Activated T-helper 1 cell treated with anti-CD3 and anti-CD28 coated beads, Interleukin-12 subunit alpha, Interleukin-12 subunit beta, Interleukin-2, Interleukin-4 antibody, amounts not matched to agents 30 ng/mL and 10 ng/mL and 1 ng/mL, durations not matched to agents 14 hours and 24 hours and 36 hours (primary cell): Measurements from ENCODE around the gene DOCK7. TPM values are rescaled to one million over a fixed set of nuclear protein-coding genes. Genes with fewer than 3 reads are reported as not detected.

Experiments used
- DNase-seq: peaks from one replicate; pipeline ENCODE4 v3.0.0; 2021; ENCODE audit warnings: low spot score
- H3K27ac Mint-ChIP-seq: one replicate; pipeline ENCODE4 v1.8.0; 2021; ENCODE audit warnings: mild to moderate bottlenecking, mixed read lengths
- H3K27me3 Mint-ChIP-seq: one replicate; pipeline ENCODE4 v1.8.0; 2022; ENCODE audit warnings: mild to moderate bottlenecking, moderate library complexity, mixed read lengths; ENCODE audit not compliant: insufficient read depth
- H3K36me3 Mint-ChIP-seq: one replicate; pipeline ENCODE4 v1.8.0; 2021; ENCODE audit warnings: low read depth, mixed read lengths
- H3K4me1 Mint-ChIP-seq: one replicate; pipeline ENCODE4 v1.8.0; 2021; ENCODE audit warnings: low read depth, mixed read lengths
- H3K4me3 Mint-ChIP-seq: one replicate; pipeline ENCODE4 v1.8.0; 2021; ENCODE audit warnings: mild to moderate bottlenecking, moderate library complexity, mixed read lengths
- H3K9me3 Mint-ChIP-seq: one replicate; pipeline ENCODE4 v1.8.0; 2021; ENCODE audit warnings: mixed read lengths
- intact Hi-C: fragments of 100-400 bp; cut with micrococcal nuclease; formaldehyde crosslinking; loops from one replicate; pipeline ENCODE4 v1.15.1; 2024
- total RNA-seq: library from RNA; stranded (reverse); gene quantifications from 2 replicates; pipeline ENCODE4 v1.2.3, GENCODE V29; 2022

DOCK7 gene
- total RNA-seq, 1 donor from 2014 or later: 13.4 TPM

DNA sequence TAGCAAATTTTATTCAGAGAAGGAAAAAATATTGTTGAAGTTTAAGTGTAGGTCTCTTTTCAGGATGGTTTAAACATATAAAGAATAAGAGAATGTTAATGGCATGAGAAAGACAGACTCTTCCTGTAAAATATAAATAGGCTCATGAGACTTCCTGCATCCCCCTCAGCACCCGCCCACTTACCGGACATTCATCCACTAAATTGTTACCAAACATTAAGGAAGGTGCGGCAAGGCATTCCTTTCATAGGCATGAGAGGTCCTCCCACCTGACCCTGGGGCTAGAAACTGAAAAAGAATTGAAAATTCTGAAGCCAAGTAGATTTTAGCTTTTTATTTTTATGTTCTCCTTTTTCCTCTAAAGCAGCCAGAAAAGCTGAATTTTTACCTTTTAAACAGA is 261.9 kb downstream of the DOCK7 start:
- Mint-ChIP-seq H3K4me3 (no peak overlapping the region), H3K9me3 (no peaks in the 10 kb centered on the region), H3K27ac (no peak overlapping the region), H3K4me1 (no peaks in the 10 kb centered on the region), H3K36me3 (no peaks in the 10 kb centered on the region), H3K27me3 (peaks cover 7% of the 10 kb centered on the region)
- no peak for DNase-seq
- intact Hi-C loops: no loop called here

DNA sequence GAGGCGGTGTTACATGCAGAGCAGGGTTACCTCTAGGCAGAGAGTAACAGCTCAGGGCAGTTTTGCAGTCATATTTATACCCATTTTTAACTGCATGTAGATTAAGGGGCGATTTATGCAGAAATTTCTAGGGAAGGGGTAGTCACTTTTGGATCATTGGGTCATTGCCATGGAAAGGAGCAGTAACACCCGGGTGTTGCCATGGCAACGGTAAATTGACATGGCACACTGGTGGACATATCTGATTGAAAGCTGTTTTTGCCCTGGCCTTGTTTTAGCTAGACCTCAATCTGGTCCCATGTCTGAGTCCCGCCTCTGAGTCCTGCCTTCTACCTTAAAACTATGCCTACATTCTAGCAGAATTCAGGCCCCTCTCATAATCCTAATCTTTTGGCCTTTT is 263.1 kb downstream of the DOCK7 start:
- intact Hi-C loops: no loop called here
- H3K4me3 Mint-ChIP-seq: no peak overlapping the region
- no peak overlapping the region for H3K27ac Mint-ChIP-seq
- no peaks in the 10 kb centered on the region for H3K9me3 Mint-ChIP-seq
- H3K4me1 Mint-ChIP-seq: no peaks in the 10 kb centered on the region
- H3K27me3 Mint-ChIP-seq: peaks cover 5% of the 10 kb centered on the region
- no peak for DNase-seq
- H3K36me3 Mint-ChIP-seq: no peaks in the 10 kb centered on the region

DNA sequence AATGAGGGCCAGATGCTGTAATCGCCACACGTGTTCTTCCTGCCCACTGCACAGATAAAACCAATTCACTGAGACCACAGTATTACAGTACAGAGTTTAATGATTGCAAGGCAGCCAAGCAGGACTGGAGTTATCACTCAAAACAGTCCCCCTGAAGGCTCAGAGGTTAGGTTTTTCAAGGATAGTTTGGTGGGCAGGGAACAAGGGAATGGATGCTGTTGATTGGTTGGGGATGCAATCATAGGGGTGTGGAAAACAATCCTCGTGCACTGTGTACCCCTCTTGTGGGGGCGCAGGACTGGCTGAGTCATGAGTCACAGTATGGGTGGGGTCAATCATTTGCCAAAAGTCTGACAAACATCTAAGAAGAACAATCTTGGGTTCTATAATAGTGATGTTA is 263.8 kb downstream of the DOCK7 start:
- no peaks in the 10 kb centered on the region for H3K9me3 Mint-ChIP-seq
- no peaks in the 10 kb centered on the region for H3K4me1 Mint-ChIP-seq
- H3K36me3 Mint-ChIP-seq: no peaks in the 10 kb centered on the region
- H3K27me3 Mint-ChIP-seq: peaks cover 5% of the 10 kb centered on the region
- no peak for DNase-seq
- H3K27ac Mint-ChIP-seq: no peak overlapping the region
- intact Hi-C loops: no loop called here
- no peak overlapping the region for H3K4me3 Mint-ChIP-seq

GRCh38 chr1:62423580-62424242 is 264.5 kb downstream of the DOCK7 start:
- H3K36me3 Mint-ChIP-seq: no peaks in the 10 kb centered on the region
- intact Hi-C loops: no loop called here
- H3K9me3 Mint-ChIP-seq: no peaks in the 10 kb centered on the region
- no peaks in the 10 kb centered on the region for H3K4me1 Mint-ChIP-seq
- H3K4me3 Mint-ChIP-seq: no peak overlapping the region
- peaks cover 5% of the 10 kb centered on the region for H3K27me3 Mint-ChIP-seq
- H3K27ac Mint-ChIP-seq: no peak overlapping the region
- DNase-seq: no peak

DNA sequence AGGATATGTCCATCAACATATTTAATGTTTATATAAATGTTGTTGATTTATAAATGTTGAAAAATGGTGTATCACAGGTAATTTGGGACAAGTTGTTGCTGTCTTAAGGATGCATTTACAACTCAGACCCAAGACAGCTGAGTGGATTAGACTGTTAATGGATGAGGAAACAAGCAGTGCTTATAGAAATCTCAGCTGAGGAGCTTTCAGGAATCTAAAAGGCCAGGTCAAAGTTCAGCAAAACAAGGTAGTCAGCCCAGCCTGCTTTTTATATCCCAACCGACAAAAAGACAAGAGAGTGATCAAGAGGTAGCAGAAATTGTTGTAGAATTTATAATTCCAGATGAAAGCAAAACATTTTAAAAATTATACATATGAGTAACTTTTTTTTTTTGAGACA is 268.0 kb downstream of the DOCK7 start:
- Mint-ChIP-seq H3K27me3 (peaks cover 13% of the 10 kb centered on the region), H3K9me3 (no peaks in the 10 kb centered on the region), H3K36me3 (no peaks in the 10 kb centered on the region), H3K27ac (no peak overlapping the region), H3K4me1 (no peaks in the 10 kb centered on the region), H3K4me3 (no peak overlapping the region)
- intact Hi-C loops: no loop called here
- DNase-seq: no peak

DNA sequence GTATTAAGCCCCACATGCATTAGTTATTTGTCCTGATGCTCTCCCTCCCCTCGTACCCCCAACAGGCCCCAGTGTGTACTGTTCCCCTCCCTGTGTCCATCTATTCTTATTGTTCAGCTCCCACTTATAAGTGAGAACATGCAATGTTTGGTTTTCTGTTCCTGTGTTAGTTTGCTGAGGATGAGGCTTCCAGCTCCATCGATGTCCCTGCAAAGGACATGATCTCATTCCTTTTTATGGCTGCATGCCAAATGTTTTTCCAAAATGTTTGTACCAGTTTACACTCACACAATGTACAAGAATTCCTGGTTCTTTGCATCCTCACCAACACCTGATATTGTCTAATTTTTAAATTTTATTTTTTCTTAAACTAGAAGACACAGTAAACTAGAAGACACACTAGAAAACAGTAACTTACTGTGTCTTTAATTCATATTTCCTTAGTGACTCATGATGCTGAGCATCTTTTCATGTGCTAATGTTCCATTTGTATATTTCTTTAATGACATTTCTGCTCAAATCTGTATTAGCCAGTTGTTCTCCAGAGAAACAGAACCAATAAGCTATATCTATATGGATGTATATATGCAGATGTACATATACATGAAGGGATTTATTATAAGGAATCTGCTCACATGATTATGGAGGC is 270.7 kb downstream of the DOCK7 start:
- Mint-ChIP-seq H3K27me3 (peaks cover 10% of the 10 kb centered on the region), H3K9me3 (no peaks in the 10 kb centered on the region), H3K36me3 (no peaks in the 10 kb centered on the region), H3K27ac (no peak overlapping the region), H3K4me1 (no peaks in the 10 kb centered on the region), H3K4me3 (no peak overlapping the region)
- intact Hi-C loops: no loop called here
- no peak for DNase-seq

GRCh38 chr1:62415687-62416086 is 272.5 kb downstream of the DOCK7 start:
- H3K4me1 Mint-ChIP-seq: no peaks in the 10 kb centered on the region
- no peak for DNase-seq
- intact Hi-C loops: no loop called here
- H3K27me3 Mint-ChIP-seq: peaks cover 10% of the 10 kb centered on the region
- no peaks in the 10 kb centered on the region for H3K36me3 Mint-ChIP-seq
- H3K9me3 Mint-ChIP-seq: no peaks in the 10 kb centered on the region
- no peak overlapping the region for H3K27ac Mint-ChIP-seq
- H3K4me3 Mint-ChIP-seq: no peak overlapping the region

DNA sequence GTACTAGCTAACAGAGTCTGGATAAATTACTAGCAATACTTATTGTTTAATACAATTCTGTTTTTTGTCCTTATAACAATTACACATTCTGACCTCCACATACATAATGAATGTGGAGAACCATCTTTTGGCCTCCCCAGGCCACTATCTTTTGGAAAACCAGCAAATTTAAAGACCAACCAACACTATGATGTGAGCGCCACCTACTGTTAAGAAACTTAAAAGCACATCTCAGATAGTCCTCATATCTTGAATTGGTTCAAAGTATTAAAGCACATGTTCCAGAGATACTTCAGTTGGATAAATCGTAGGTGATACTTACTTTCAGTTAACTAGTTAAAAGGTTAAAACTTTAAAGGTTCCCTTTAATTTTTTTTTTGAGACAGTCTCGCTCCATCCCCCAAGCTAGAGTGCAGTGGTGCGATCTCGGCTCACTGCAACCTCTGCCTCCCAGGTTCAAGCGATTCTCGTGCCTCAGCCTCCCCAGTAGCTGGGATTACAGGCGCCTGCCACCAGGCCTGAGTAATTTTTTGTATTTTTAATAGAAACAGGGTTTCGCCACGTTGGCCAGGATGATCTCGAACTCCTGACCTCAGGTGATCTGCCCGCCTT is 280.7 kb downstream of the DOCK7 start:
- intact Hi-C loops: loop anchor here (1.0 kb wide), 2 partner anchors 232 to 325 kb away; no protein-coding TSS in a partner anchor
- H3K9me3 Mint-ChIP-seq: no peaks in the 10 kb centered on the region
- H3K27me3 Mint-ChIP-seq: peaks cover 3% of the 10 kb centered on the region
- H3K4me1 Mint-ChIP-seq: no peaks in the 10 kb centered on the region
- no peaks in the 10 kb centered on the region for H3K36me3 Mint-ChIP-seq
- no peak for DNase-seq
- H3K27ac Mint-ChIP-seq: no peak overlapping the region
- H3K4me3 Mint-ChIP-seq: no peak overlapping the region

- peaks cover 3% of the 10 kb centered on the region for H3K27me3 Mint-ChIP-seq
- H3K4me3 Mint-ChIP-seq: no peak overlapping the region
- no peak for DNase-seq
- no peaks in the 10 kb centered on the region for H3K4me1 Mint-ChIP-seq
- intact Hi-C loops: no loop called here
- H3K27ac Mint-ChIP-seq: no peak overlapping the region
- H3K9me3 Mint-ChIP-seq: no peaks in the 10 kb centered on the region
- H3K36me3 Mint-ChIP-seq: no peaks in the 10 kb centered on the region
Observed at GRCh38 chr1:62406576-62406975, 281.6 kb downstream of the DOCK7 start.

GRCh38 chr1:62405247-62405646 is 282.9 kb downstream of the DOCK7 start:
- no peak overlapping the region for H3K27ac Mint-ChIP-seq

More at GRCh38 chr1:62405247-62405646, 282.9 kb downstream of the DOCK7 start:
- Mint-ChIP-seq H3K36me3 (no peaks in the 10 kb centered on the region), H3K27me3 (peaks cover 5% of the 10 kb centered on the region), H3K4me1 (no peaks in the 10 kb centered on the region), H3K9me3 (no peaks in the 10 kb centered on the region), H3K4me3 (no peak overlapping the region)
- DNase-seq: no peak
- intact Hi-C loops: no loop called here

Other genes with a start within 250 kb of the DOCK7 start
- not detected in 2 replicates for gene ANGPTL3, start 90.9 kb downstream of the DOCK7 start, total RNA-seq
- 8.8 TPM in 2 replicates for gene ATG4C, start 95.7 kb upstream of the DOCK7 start, total RNA-seq